ENCODE measurements around the gene FAM184B.

DNA sequence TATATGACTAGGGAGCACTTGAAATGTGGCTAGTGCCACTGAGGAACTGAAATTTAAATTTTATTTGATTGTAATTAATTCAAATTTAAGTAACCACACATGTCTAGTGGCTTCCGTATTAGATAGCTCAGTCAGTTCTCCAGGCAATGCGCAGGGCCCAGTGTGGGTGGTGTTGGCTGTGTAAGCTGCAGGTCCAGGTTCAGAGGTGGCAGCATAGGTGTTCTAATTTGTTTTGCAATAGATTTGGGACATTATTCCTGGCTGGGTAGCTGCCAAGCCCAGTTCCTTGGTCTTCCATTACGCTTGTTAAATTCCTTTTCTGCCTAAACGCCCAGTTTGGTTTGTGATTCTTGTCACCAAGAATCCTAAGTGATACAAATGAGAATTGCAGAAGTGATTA lies 79.5 kb downstream of the FAM184B start:
- TF ChIP-seq, protein P1, sequence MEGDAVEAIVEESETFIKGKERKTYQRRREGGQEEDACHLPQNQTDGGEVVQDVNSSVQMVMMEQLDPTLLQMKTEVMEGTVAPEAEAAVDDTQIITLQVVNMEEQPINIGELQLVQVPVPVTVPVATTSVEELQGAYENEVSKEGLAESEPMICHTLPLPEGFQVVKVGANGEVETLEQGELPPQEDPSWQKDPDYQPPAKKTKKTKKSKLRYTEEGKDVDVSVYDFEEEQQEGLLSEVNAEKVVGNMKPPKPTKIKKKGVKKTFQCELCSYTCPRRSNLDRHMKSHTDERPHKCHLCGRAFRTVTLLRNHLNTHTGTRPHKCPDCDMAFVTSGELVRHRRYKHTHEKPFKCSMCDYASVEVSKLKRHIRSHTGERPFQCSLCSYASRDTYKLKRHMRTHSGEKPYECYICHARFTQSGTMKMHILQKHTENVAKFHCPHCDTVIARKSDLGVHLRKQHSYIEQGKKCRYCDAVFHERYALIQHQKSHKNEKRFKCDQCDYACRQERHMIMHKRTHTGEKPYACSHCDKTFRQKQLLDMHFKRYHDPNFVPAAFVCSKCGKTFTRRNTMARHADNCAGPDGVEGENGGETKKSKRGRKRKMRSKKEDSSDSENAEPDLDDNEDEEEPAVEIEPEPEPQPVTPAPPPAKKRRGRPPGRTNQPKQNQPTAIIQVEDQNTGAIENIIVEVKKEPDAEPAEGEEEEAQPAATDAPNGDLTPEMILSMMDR (IDR thresholded peaks at IDR 0.05; ENCODE audit: low read length): no peak
- TF ChIP-seq EZH2 (optimal IDR thresholded peaks at IDR 0.05; ENCODE audit: low read depth, low read length): no peak
- no peak for TF ChIP-seq EZH2phosphoT487 (IDR thresholded peaks at IDR 0.05; ENCODE audit: low read length)
